Measurements from ENCODE around the gene TRIM33. TPM values are rescaled to one million over a fixed set of nuclear protein-coding genes. Genes with fewer than 3 reads are reported as not detected.

TRIM33 gene
- total RNA-seq, 1 donor from 2014 or later = 52.8 TPM

- Mint-ChIP-seq H3K36me3 (ENCODE audit: low read depth) (no peaks in the 10 kb centered on the region), H3K27me3 (ENCODE audit: low read depth) (no peaks in the 10 kb centered on the region), H3K4me3 (no peak overlapping the region), H3K9me3 (no peaks in the 10 kb centered on the region), H3K4me1 (no peaks in the 10 kb centered on the region), H3K27ac (ENCODE audit: unreplicated experiment) (no peak overlapping the region)
- no peak for DNase-seq (ENCODE audit: low read depth, low spot score)
- no peak for TF ChIP-seq CTCF (conservative IDR thresholded peaks at IDR 0.05)
Observed at GRCh38 chr1:114540821-114541220, 29.8 kb upstream of the TRIM33 start.

- H3K9me3 Mint-ChIP-seq = no peaks in the 10 kb centered on the region
- no peaks in the 10 kb centered on the region for H3K36me3 Mint-ChIP-seq (ENCODE audit: low read depth)
- DNase-seq (ENCODE audit: low read depth, low spot score) = no peak
- no peaks in the 10 kb centered on the region for H3K4me1 Mint-ChIP-seq
- no peak for TF ChIP-seq CTCF (conservative IDR thresholded peaks at IDR 0.05)
- H3K27me3 Mint-ChIP-seq (ENCODE audit: low read depth) = no peaks in the 10 kb centered on the region
- no peak overlapping the region for H3K4me3 Mint-ChIP-seq
- H3K27ac Mint-ChIP-seq (ENCODE audit: unreplicated experiment) = no peak overlapping the region
Observed at GRCh38 chr1:114540272-114540671, 29.3 kb upstream of the TRIM33 start.

GRCh38 chr1:114536043-114536442 is 25.0 kb upstream of the TRIM33 start:
- Mint-ChIP-seq H3K4me3 (no peak overlapping the region), H3K27me3 (ENCODE audit: low read depth) (no peaks in the 10 kb centered on the region), H3K27ac (ENCODE audit: unreplicated experiment) (no peak overlapping the region), H3K36me3 (ENCODE audit: low read depth) (no peaks in the 10 kb centered on the region), H3K9me3 (no peaks in the 10 kb centered on the region), H3K4me1 (no peaks in the 10 kb centered on the region)
- no peak for TF ChIP-seq CTCF (conservative IDR thresholded peaks at IDR 0.05)
- DNase-seq (ENCODE audit: low read depth, low spot score) = no peak

GRCh38 chr1:114535401-114535800 is 24.4 kb upstream of the TRIM33 start:
- no peak for TF ChIP-seq CTCF (conservative IDR thresholded peaks at IDR 0.05)
- no peak for DNase-seq (ENCODE audit: low read depth, low spot score)
- Mint-ChIP-seq H3K36me3 (ENCODE audit: low read depth) (no peaks in the 10 kb centered on the region), H3K9me3 (no peaks in the 10 kb centered on the region), H3K27ac (ENCODE audit: unreplicated experiment) (no peak overlapping the region), H3K4me3 (no peak overlapping the region), H3K27me3 (ENCODE audit: low read depth) (no peaks in the 10 kb centered on the region), H3K4me1 (no peaks in the 10 kb centered on the region)

GRCh38 chr1:114531094-114531493 is 20.1 kb upstream of the TRIM33 start:
- H3K27ac Mint-ChIP-seq (ENCODE audit: unreplicated experiment) = no peak overlapping the region
- no peak for TF ChIP-seq CTCF (conservative IDR thresholded peaks at IDR 0.05)
- DNase-seq (ENCODE audit: low read depth, low spot score) = no peak
- no peaks in the 10 kb centered on the region for H3K27me3 Mint-ChIP-seq (ENCODE audit: low read depth)
- H3K36me3 Mint-ChIP-seq (ENCODE audit: low read depth) = no peaks in the 10 kb centered on the region
- no peak overlapping the region for H3K4me3 Mint-ChIP-seq
- no peaks in the 10 kb centered on the region for H3K4me1 Mint-ChIP-seq
- no peaks in the 10 kb centered on the region for H3K9me3 Mint-ChIP-seq

GRCh38 chr1:114530224-114530623 is 19.2 kb upstream of the TRIM33 start:
- DNase-seq (ENCODE audit: low read depth, low spot score) = no peak
- Mint-ChIP-seq H3K4me1 (no peaks in the 10 kb centered on the region), H3K27me3 (ENCODE audit: low read depth) (no peaks in the 10 kb centered on the region), H3K27ac (ENCODE audit: unreplicated experiment) (no peak overlapping the region), H3K9me3 (no peaks in the 10 kb centered on the region), H3K4me3 (no peak overlapping the region), H3K36me3 (ENCODE audit: low read depth) (no peaks in the 10 kb centered on the region)
- TF ChIP-seq CTCF (conservative IDR thresholded peaks at IDR 0.05) = no peak

Measured in neural crest cell (in vitro differentiated cells).